Endodermal cell (in vitro differentiated cells): ENCODE measurements around the gene HIRIP3. TPM values are rescaled to one million over a fixed set of nuclear protein-coding genes. Genes with fewer than 3 reads are reported as not detected.

Experiments
- DNase-seq: peaks from one replicate; pipeline ENCODE4 v3.0.0-alpha.2; 2017
- H3K27ac ChIP-seq: 2 replicates; pipeline ENCODE4 v1.5.1; 2013; ENCODE audit warnings: mild to moderate bottlenecking, low read depth, low read length, moderate library complexity
- H3K27me3 ChIP-seq: 2 replicates; pipeline ENCODE4 v1.6.1; 2013; ENCODE audit warnings: mild to moderate bottlenecking, low read length, moderate library complexity; ENCODE audit not compliant: insufficient read depth, control insufficient read depth, poor library complexity, severe bottlenecking
- H3K36me3 ChIP-seq: 2 replicates; pipeline ENCODE4 v1.7.0; 2013; ENCODE audit warnings: mild to moderate bottlenecking, low read length, moderate library complexity; ENCODE audit not compliant: control insufficient read depth, insufficient read depth
- H3K4me1 ChIP-seq: one replicate; pipeline ENCODE4 v1.7.0; 2013; ENCODE audit warnings: low read length; ENCODE audit not compliant: control insufficient read depth, insufficient read depth
- H3K4me3 ChIP-seq: 2 replicates; pipeline ENCODE4 v1.5.1; 2013; ENCODE audit warnings: mild to moderate bottlenecking, low read length, moderate library complexity
- H3K9ac ChIP-seq: 2 replicates; pipeline ENCODE4 v1.6.1; 2013; ENCODE audit warnings: mild to moderate bottlenecking, low read length, moderate library complexity; ENCODE audit not compliant: poor library complexity, severe bottlenecking; ENCODE audit errors: extremely low read depth
- H3K9me3 ChIP-seq: 2 replicates; pipeline ENCODE4 v1.6.1; 2013; ENCODE audit warnings: mild to moderate bottlenecking, low read length, moderate library complexity; ENCODE audit not compliant: control insufficient read depth
- H3K27ac Mint-ChIP-seq: 2 replicates; pipeline ENCODE4 v1.8.0; 2020; ENCODE audit warnings: mixed read lengths
- H3K27me3 Mint-ChIP-seq: 2 replicates; pipeline ENCODE4 v1.8.0; 2021; ENCODE audit warnings: mild to moderate bottlenecking, mixed read lengths; ENCODE audit not compliant: insufficient read depth
- H3K36me3 Mint-ChIP-seq: 2 replicates; pipeline ENCODE4 v1.8.0; 2020; ENCODE audit warnings: low read depth, mixed read lengths
- H3K4me1 Mint-ChIP-seq: 2 replicates; pipeline ENCODE4 v1.8.0; 2020; ENCODE audit warnings: mixed read lengths
- H3K4me3 Mint-ChIP-seq: 2 replicates; pipeline ENCODE4 v1.8.0; 2020; ENCODE audit warnings: mild to moderate bottlenecking, moderate library complexity, mixed read lengths
- H3K9me3 Mint-ChIP-seq: 2 replicates; pipeline ENCODE4 v1.8.0; 2020; ENCODE audit warnings: mild to moderate bottlenecking, mixed read lengths
- CTCF ChIP-seq: fragments of 200-600 bp; sonication (generic); conservative IDR thresholded peaks from 2 replicates; pipeline ENCODE4 v1.5.0; 2021; ENCODE audit warnings: antibody characterized with exemption, mild to moderate bottlenecking
- WGBS, 2 experiments: methylation state at CpG; one replicate each; pipeline versions ENCODE4 v1.1.5 to v1.1.7; 2013; ENCODE audit warnings: missing lambda C conversion rate in 2 of 2, mixed read lengths in 1 of 2; ENCODE audit not compliant: insufficient coverage in 1 of 2, insufficient read length in 1 of 2; 5-methylcytosine and 5-hydroxymethylcytosine counted together
- total RNA-seq, 2 donors: library from RNA; stranded (reverse); fragmentation: NEBNext Ultra II Directional in 1 of 2; extraction: Animal tissue kit (Norgen Biotek cat#: 25700) in 1 of 2; gene quantifications; 2 replicates in 1 of 2; 3 replicates in 1 of 2; pipeline ENCODE4 v1.2.1, GENCODE V29; 2021

Gene HIRIP3
- total RNA-seq, 2 donors from 2014 or later: 9.4 to 13.9 TPM

DNA sequence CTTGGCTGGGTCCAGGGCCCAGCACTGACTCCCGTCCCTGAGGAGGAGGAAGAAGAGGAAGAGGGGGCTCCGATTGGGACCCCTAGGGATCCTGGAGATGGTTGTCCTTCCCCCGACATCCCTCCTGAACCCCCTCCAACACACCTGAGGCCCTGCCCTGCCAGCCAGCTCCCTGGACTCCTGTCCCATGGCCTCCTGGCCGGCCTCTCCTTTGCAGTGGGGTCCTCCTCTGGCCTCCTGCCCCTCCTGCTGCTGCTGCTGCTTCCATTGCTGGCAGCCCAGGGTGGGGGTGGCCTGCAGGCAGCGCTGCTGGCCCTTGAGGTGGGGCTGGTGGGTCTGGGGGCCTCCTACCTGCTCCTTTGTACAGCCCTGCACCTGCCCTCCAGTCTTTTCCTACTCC lies 8.5 kb downstream of the HIRIP3 start:
- H3K36me3 ChIP-seq: peaks cover 82% of the 10 kb centered on the region
- DNase-seq: no peak
- 93% methylated on average over 5 of the region's 5 CpGs; no CpG with 5 or more reads in 1 of the 2 experiments for WGBS, 2 experiments
- no peak overlapping the region for H3K27ac ChIP-seq
- Mint-ChIP-seq H3K4me1 (no peaks in the 10 kb centered on the region), H3K27ac (no peak overlapping the region), H3K4me3 (no peak overlapping the region), H3K27me3 (no peaks in the 10 kb centered on the region), H3K9me3 (no peaks in the 10 kb centered on the region), H3K36me3 (peaks cover 62% of the 10 kb centered on the region)
- no peaks in the 10 kb centered on the region for H3K27me3 ChIP-seq
- no peak overlapping the region for H3K4me3 ChIP-seq
- no peak for TF ChIP-seq CTCF
- no peak overlapping the region for H3K9ac ChIP-seq
- no peaks in the 10 kb centered on the region for H3K9me3 ChIP-seq
- no peaks in the 10 kb centered on the region for H3K4me1 ChIP-seq

- Histone ChIP-seq H3K36me3 (peaks cover 84% of the 10 kb centered on the region), H3K27me3 (no peaks in the 10 kb centered on the region), H3K27ac (no peak overlapping the region), H3K4me3 (no peak overlapping the region), H3K9me3 (no peaks in the 10 kb centered on the region), H3K9ac (no peak overlapping the region), H3K4me1 (no peaks in the 10 kb centered on the region)
- peaks cover 67% of the 10 kb centered on the region for H3K36me3 Mint-ChIP-seq
- H3K4me3 Mint-ChIP-seq: no peak overlapping the region
- H3K27ac Mint-ChIP-seq: no peak overlapping the region
- TF ChIP-seq CTCF: no peak
- H3K9me3 Mint-ChIP-seq: no peaks in the 10 kb centered on the region
- WGBS, 2 experiments: 93 to 98% methylated on average over 14 to 20 of the region's 20 CpGs
- no peaks in the 10 kb centered on the region for H3K27me3 Mint-ChIP-seq
- no peaks in the 10 kb centered on the region for H3K4me1 Mint-ChIP-seq
- DNase-seq: no peak
These were observed 9.2 kb downstream of the HIRIP3 start for GRCh38 chr16:29986231-29986630.

GRCh38 chr16:29985271-29985811 lies 10.1 kb downstream of the HIRIP3 start:
- H3K36me3 ChIP-seq: peaks cover 90% of the 10 kb centered on the region

More at GRCh38 chr16:29985271-29985811, 10.1 kb downstream of the HIRIP3 start:
- no peak for TF ChIP-seq CTCF
- no peak overlapping the region for H3K4me3 Mint-ChIP-seq
- H3K4me1 Mint-ChIP-seq: no peaks in the 10 kb centered on the region
- no peaks in the 10 kb centered on the region for H3K27me3 Mint-ChIP-seq
- Histone ChIP-seq H3K27me3 (no peaks in the 10 kb centered on the region), H3K4me3 (no peak overlapping the region), H3K4me1 (no peaks in the 10 kb centered on the region), H3K9ac (no peak overlapping the region), H3K9me3 (no peaks in the 10 kb centered on the region), H3K27ac (no peak overlapping the region)
- no peaks in the 10 kb centered on the region for H3K9me3 Mint-ChIP-seq
- no peak overlapping the region for H3K27ac Mint-ChIP-seq
- 96 to 97% methylated on average over 20 to 28 of the region's 28 CpGs for WGBS, 2 experiments
- DNase-seq: no peak
- H3K36me3 Mint-ChIP-seq: peaks cover 70% of the 10 kb centered on the region
